ENCODE results near the gene IQCK. TPM values are rescaled to one million over a fixed set of nuclear protein-coding genes. Genes with fewer than 3 reads are reported as not detected.
A peak's percentile ranks its signal among the peaks of the same experiment; 100 is the strongest.

Gene IQCK
- total RNA-seq, 1 donor from 2014 or later: 5.8 TPM

GRCh38 chr16:19881028-19881427 lies 163.0 kb downstream of the IQCK start:
- peaks cover 14% of the 10 kb centered on the region for H3K4me1 Mint-ChIP-seq (ENCODE audit: unreplicated experiment)
- H3K9me3 Mint-ChIP-seq (ENCODE audit: unreplicated experiment): no peaks in the 10 kb centered on the region
- H3K36me3 Mint-ChIP-seq (ENCODE audit: unreplicated experiment): no peaks in the 10 kb centered on the region
- H3K4me3 Mint-ChIP-seq (ENCODE audit: unreplicated experiment): no peak overlapping the region
- TF ChIP-seq CTCF (IDR thresholded peaks at IDR 0.05): no peak
- H3K27ac Mint-ChIP-seq (ENCODE audit: unreplicated experiment): no peak overlapping the region
- peaks cover 27% of the 10 kb centered on the region for H3K27me3 Mint-ChIP-seq (ENCODE audit: unreplicated experiment)
- no peak for DNase-seq (ENCODE audit: extremely low spot score, unreplicated experiment)

GRCh38 chr16:19881783-19882182 lies 163.7 kb downstream of the IQCK start:
- H3K27ac Mint-ChIP-seq (ENCODE audit: unreplicated experiment): no peak overlapping the region
- H3K36me3 Mint-ChIP-seq (ENCODE audit: unreplicated experiment): no peaks in the 10 kb centered on the region
- H3K4me1 Mint-ChIP-seq (ENCODE audit: unreplicated experiment): peaks cover 19% of the 10 kb centered on the region
- H3K27me3 Mint-ChIP-seq (ENCODE audit: unreplicated experiment): peaks cover 27% of the 10 kb centered on the region
- no peak for DNase-seq (ENCODE audit: extremely low spot score, unreplicated experiment)
- no peaks in the 10 kb centered on the region for H3K9me3 Mint-ChIP-seq (ENCODE audit: unreplicated experiment)
- no peak overlapping the region for H3K4me3 Mint-ChIP-seq (ENCODE audit: unreplicated experiment)
- TF ChIP-seq CTCF (IDR thresholded peaks at IDR 0.05): no peak

- no peak for DNase-seq (ENCODE audit: extremely low spot score, unreplicated experiment)
- peaks cover 19% of the 10 kb centered on the region for H3K4me1 Mint-ChIP-seq (ENCODE audit: unreplicated experiment)
- H3K27ac Mint-ChIP-seq (ENCODE audit: unreplicated experiment): no peak overlapping the region
- no peaks in the 10 kb centered on the region for H3K36me3 Mint-ChIP-seq (ENCODE audit: unreplicated experiment)
- no peak overlapping the region for H3K4me3 Mint-ChIP-seq (ENCODE audit: unreplicated experiment)
- no peak for TF ChIP-seq CTCF (IDR thresholded peaks at IDR 0.05)
- H3K27me3 Mint-ChIP-seq (ENCODE audit: unreplicated experiment): peaks cover 27% of the 10 kb centered on the region
- no peaks in the 10 kb centered on the region for H3K9me3 Mint-ChIP-seq (ENCODE audit: unreplicated experiment)
These were observed 164.1 kb downstream of the IQCK start for GRCh38 chr16:19882186-19882585.

GRCh38 chr16:19882646-19883045 lies 164.6 kb downstream of the IQCK start:
- H3K36me3 Mint-ChIP-seq (ENCODE audit: unreplicated experiment): no peaks in the 10 kb centered on the region
- H3K4me1 Mint-ChIP-seq (ENCODE audit: unreplicated experiment): peaks cover 19% of the 10 kb centered on the region
- H3K4me3 Mint-ChIP-seq (ENCODE audit: unreplicated experiment): peak overlapping the region; percentile 44
- DNase-seq (ENCODE audit: extremely low spot score, unreplicated experiment): no peak
- H3K27ac Mint-ChIP-seq (ENCODE audit: unreplicated experiment): no peak overlapping the region
- H3K9me3 Mint-ChIP-seq (ENCODE audit: unreplicated experiment): no peaks in the 10 kb centered on the region
- TF ChIP-seq CTCF (IDR thresholded peaks at IDR 0.05): no peak
- peaks cover 27% of the 10 kb centered on the region for H3K27me3 Mint-ChIP-seq (ENCODE audit: unreplicated experiment)

- Mint-ChIP-seq H3K9me3 (ENCODE audit: unreplicated experiment) (no peaks in the 10 kb centered on the region), H3K27ac (ENCODE audit: unreplicated experiment) (no peak overlapping the region), H3K4me3 (ENCODE audit: unreplicated experiment) (peak overlapping the region; percentile 65), H3K27me3 (ENCODE audit: unreplicated experiment) (peaks cover 27% of the 10 kb centered on the region), H3K4me1 (ENCODE audit: unreplicated experiment) (peaks cover 19% of the 10 kb centered on the region), H3K36me3 (ENCODE audit: unreplicated experiment) (no peaks in the 10 kb centered on the region)
- no peak for DNase-seq (ENCODE audit: extremely low spot score, unreplicated experiment)
- no peak for TF ChIP-seq CTCF (IDR thresholded peaks at IDR 0.05)
These were observed 165.4 kb downstream of the IQCK start for GRCh38 chr16:19883296-19883965.
